ENCODE data around the gene HNRNPD.

HNRNPD gene

DNA sequence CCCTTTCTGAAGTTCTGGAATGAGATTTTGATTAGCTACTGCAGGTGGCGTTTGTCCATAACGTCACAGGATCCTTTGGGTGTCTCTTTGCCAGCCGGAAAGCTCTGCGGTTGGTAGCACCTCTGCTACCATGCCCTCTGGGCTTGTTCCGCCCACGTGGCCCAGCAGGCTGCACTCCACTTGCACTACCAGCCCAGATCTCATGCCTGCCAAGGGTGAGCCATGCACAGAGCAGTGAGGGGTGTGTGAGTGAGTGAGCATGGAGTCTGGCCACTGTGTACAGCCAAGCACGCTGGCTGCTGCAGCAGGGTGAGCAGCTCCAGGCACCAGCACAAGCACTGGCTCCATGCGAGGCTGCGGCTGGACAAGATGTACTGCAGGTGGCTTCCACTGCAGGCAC is 6.6 kb upstream of the HNRNPD start:
- no peak for TF ChIP-seq ZNF114 (tag by site-specific recombination; IDR thresholded peaks at IDR 0.05)
- no peak for TF ChIP-seq ZNF248 (tag by site-specific recombination; IDR thresholded peaks at IDR 0.05)
- no peak for TF ChIP-seq ZNF211 (tag by site-specific recombination; IDR thresholded peaks at IDR 0.05; ENCODE audit: low read depth)
- TF ChIP-seq, protein P1, sequence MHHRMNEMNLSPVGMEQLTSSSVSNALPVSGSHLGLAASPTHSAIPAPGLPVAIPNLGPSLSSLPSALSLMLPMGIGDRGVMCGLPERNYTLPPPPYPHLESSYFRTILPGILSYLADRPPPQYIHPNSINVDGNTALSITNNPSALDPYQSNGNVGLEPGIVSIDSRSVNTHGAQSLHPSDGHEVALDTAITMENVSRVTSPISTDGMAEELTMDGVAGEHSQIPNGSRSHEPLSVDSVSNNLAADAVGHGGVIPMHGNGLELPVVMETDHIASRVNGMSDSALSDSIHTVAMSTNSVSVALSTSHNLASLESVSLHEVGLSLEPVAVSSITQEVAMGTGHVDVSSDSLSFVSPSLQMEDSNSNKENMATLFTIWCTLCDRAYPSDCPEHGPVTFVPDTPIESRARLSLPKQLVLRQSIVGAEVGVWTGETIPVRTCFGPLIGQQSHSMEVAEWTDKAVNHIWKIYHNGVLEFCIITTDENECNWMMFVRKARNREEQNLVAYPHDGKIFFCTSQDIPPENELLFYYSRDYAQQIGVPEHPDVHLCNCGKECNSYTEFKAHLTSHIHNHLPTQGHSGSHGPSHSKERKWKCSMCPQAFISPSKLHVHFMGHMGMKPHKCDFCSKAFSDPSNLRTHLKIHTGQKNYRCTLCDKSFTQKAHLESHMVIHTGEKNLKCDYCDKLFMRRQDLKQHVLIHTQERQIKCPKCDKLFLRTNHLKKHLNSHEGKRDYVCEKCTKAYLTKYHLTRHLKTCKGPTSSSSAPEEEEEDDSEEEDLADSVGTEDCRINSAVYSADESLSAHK (tag by site-specific recombination; IDR thresholded peaks at IDR 0.05) = no peak
- TF ChIP-seq, protein P2, sequence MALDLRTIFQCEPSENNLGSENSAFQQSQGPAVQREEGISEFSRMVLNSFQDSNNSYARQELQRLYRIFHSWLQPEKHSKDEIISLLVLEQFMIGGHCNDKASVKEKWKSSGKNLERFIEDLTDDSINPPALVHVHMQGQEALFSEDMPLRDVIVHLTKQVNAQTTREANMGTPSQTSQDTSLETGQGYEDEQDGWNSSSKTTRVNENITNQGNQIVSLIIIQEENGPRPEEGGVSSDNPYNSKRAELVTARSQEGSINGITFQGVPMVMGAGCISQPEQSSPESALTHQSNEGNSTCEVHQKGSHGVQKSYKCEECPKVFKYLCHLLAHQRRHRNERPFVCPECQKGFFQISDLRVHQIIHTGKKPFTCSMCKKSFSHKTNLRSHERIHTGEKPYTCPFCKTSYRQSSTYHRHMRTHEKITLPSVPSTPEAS (tag by site-specific recombination; IDR thresholded peaks at IDR 0.05) = no peak
- TF ChIP-seq ZNF19 (tag by site-specific recombination; IDR thresholded peaks at IDR 0.05; ENCODE audit: low read depth) = no peak
- no peak for TF ChIP-seq ZNF76 (tag by site-specific recombination; IDR thresholded peaks at IDR 0.05; ENCODE audit: borderline replicate concordance, low read depth)
- TF ChIP-seq KLF10 (tag by site-specific recombination; IDR thresholded peaks at IDR 0.05) = no peak
- no peak for TF ChIP-seq MZF1 (tag by site-specific recombination; IDR thresholded peaks at IDR 0.05; ENCODE audit: borderline replicate concordance)
- no peak for TF ChIP-seq ZNF530 (tag by site-specific recombination; IDR thresholded peaks at IDR 0.05; ENCODE audit: low read depth)
- TF ChIP-seq KLF9 (tag by site-specific recombination; IDR thresholded peaks at IDR 0.05; ENCODE audit: low read depth) = no peak
- no peak for TF ChIP-seq ZNF529 (tag by site-specific recombination; IDR thresholded peaks at IDR 0.05; ENCODE audit: insufficient replicate concordance)
- no peak for TF ChIP-seq ZNF707 (tag by site-specific recombination; IDR thresholded peaks at IDR 0.05)
- no peak for TF ChIP-seq YY2 (tag by site-specific recombination; IDR thresholded peaks at IDR 0.05)
- TF ChIP-seq ZNF202 (tag by site-specific recombination; IDR thresholded peaks at IDR 0.05; ENCODE audit: borderline replicate concordance) = no peak
- TF ChIP-seq GLI4 (tag by site-specific recombination; IDR thresholded peaks at IDR 0.05) = no peak
- ChIA-PET CTCF (no interaction called here), POLR2A (no interaction called here)
- H3K36me3 ChIP-seq (ENCODE audit: control insufficient read depth in 2 of 2, insufficient read depth in 1 of 2, low read length in 2 of 2) = no peaks in the 10 kb centered on the region
- no peak overlapping the region for H3K27ac ChIP-seq (ENCODE audit: extremely low read depth, low read depth, low read length)
- no peaks in the 10 kb centered on the region for H3K9me3 ChIP-seq (ENCODE audit: control insufficient read depth, insufficient read depth, low read depth, low read length)
- H3K4me1 ChIP-seq (ENCODE audit: control insufficient read depth, insufficient read depth, low read length) = no peaks in the 10 kb centered on the region
- no peak overlapping the region for H3K4me3 ChIP-seq (ENCODE audit: low read depth, low read length)

DNA sequence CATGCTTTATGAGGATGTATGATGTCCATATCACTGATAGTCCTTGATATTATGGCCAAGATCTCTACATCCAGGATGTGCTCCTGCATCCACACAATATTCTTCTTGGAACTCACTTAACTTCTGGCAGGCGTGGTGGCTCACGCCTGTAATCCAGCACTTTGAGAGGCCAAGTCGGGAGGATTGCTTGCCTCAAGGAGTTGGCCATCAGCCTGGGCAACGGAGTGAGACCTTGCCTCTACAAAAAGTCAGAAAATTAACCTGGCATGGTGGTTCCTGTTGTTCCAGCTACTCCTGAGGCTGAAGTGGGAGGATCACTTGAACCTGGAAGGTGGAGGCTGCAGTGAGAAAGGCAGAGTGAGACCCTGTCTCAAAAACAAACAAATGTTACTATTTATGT is 2.3 kb upstream of the HNRNPD start:
- ChIA-PET POLR2A (interaction anchor here (2.9 kb wide), 1 partner anchor 53 kb away, joined by 54 read pairs; the partner anchor contains the start of gene HNRNPDL), CTCF (no interaction called here)
- H3K4me3 ChIP-seq (ENCODE audit: low read depth, low read length) = no peak overlapping the region
- no peak for TF ChIP-seq HOXD13 (CRISPR knock-in tag; IDR thresholded peaks at IDR 0.05; ENCODE audit: borderline replicate concordance)
- no peak for TF ChIP-seq ZBTB17 (tag by site-specific recombination; IDR thresholded peaks at IDR 0.05)
- TF ChIP-seq ZNF473 (tag by site-specific recombination; IDR thresholded peaks at IDR 0.05) = no peak
- no peak for TF ChIP-seq ZNF514 (tag by site-specific recombination; IDR thresholded peaks at IDR 0.05)
- TF ChIP-seq ZSCAN30 (tag by site-specific recombination; IDR thresholded peaks at IDR 0.05) = no peak
- no peak for TF ChIP-seq ZNF16 (tag by site-specific recombination; IDR thresholded peaks at IDR 0.05; ENCODE audit: low read depth)
- no peak for TF ChIP-seq ZBTB20 (tag by site-specific recombination; IDR thresholded peaks at IDR 0.05)
- TF ChIP-seq KLF8 (tag by site-specific recombination; IDR thresholded peaks at IDR 0.05) = no peak
- TF ChIP-seq ZBTB7A (tag by site-specific recombination; IDR thresholded peaks at IDR 0.05; ENCODE audit: low read depth) = no peak
- no peak for TF ChIP-seq ZNF155 (tag by site-specific recombination; IDR thresholded peaks at IDR 0.05)
- TF ChIP-seq ZNF157 (tag by site-specific recombination; IDR thresholded peaks at IDR 0.05) = no peak
- TF ChIP-seq, protein P3, sequence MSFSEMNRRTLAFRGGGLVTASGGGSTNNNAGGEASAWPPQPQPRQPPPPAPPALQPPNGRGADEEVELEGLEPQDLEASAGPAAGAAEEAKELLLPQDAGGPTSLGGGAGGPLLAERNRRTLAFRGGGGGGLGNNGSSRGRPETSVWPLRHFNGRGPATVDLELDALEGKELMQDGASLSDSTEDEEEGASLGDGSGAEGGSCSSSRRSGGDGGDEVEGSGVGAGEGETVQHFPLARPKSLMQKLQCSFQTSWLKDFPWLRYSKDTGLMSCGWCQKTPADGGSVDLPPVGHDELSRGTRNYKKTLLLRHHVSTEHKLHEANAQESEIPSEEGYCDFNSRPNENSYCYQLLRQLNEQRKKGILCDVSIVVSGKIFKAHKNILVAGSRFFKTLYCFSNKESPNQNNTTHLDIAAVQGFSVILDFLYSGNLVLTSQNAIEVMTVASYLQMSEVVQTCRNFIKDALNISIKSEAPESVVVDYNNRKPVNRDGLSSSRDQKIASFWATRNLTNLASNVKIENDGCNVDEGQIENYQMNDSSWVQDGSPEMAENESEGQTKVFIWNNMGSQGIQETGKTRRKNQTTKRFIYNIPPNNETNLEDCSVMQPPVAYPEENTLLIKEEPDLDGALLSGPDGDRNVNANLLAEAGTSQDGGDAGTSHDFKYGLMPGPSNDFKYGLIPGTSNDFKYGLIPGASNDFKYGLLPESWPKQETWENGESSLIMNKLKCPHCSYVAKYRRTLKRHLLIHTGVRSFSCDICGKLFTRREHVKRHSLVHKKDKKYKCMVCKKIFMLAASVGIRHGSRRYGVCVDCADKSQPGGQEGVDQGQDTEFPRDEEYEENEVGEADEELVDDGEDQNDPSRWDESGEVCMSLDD (tag by site-specific recombination; IDR thresholded peaks at IDR 0.05) = no peak
- TF ChIP-seq ZNF629 (tag by site-specific recombination; IDR thresholded peaks at IDR 0.05) = no peak

More for the DNA sequence above, 2.3 kb upstream of the HNRNPD start:
- Histone ChIP-seq H3K4me1 (ENCODE audit: control insufficient read depth, insufficient read depth, low read length) (no peaks in the 10 kb centered on the region), H3K36me3 (ENCODE audit: control insufficient read depth in 2 of 2, insufficient read depth in 1 of 2, low read length in 2 of 2) (peaks cover 0 to 19% of the 10 kb centered on the region in 2 experiments; a peak in 1 of 3 replicates), H3K9me3 (ENCODE audit: control insufficient read depth, insufficient read depth, low read depth, low read length) (no peaks in the 10 kb centered on the region), H3K27ac (ENCODE audit: extremely low read depth, low read depth, low read length) (no peak overlapping the region)
